ENCODE results near the gene SLC25A52.
"Not testable (repeated sequence)": the region's sequence is repeated elsewhere in the genome, so short reads cannot be mapped to it uniquely, and the experiment has no call there.

Gene SLC25A52

DNA sequence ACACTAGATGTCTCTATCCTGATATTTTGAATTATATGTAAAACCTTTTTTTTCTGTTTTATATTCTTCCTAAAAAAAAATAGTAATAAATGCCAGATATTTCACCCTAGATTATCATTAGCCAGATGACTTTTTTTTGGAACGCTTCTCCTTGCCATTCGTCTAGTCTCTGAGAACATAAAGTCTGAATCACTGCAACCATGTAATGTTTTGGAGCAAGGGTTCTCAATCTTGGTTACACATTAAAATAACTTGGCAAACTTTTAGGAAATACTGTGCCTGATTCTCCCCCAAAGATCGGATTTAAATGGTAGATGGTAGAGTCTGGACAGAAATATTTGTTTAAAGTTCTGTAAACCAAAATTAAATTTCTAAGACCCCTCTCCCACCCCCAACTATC, 21.0 kb downstream of the SLC25A52 start:
- DNase-seq: no peak

DNA sequence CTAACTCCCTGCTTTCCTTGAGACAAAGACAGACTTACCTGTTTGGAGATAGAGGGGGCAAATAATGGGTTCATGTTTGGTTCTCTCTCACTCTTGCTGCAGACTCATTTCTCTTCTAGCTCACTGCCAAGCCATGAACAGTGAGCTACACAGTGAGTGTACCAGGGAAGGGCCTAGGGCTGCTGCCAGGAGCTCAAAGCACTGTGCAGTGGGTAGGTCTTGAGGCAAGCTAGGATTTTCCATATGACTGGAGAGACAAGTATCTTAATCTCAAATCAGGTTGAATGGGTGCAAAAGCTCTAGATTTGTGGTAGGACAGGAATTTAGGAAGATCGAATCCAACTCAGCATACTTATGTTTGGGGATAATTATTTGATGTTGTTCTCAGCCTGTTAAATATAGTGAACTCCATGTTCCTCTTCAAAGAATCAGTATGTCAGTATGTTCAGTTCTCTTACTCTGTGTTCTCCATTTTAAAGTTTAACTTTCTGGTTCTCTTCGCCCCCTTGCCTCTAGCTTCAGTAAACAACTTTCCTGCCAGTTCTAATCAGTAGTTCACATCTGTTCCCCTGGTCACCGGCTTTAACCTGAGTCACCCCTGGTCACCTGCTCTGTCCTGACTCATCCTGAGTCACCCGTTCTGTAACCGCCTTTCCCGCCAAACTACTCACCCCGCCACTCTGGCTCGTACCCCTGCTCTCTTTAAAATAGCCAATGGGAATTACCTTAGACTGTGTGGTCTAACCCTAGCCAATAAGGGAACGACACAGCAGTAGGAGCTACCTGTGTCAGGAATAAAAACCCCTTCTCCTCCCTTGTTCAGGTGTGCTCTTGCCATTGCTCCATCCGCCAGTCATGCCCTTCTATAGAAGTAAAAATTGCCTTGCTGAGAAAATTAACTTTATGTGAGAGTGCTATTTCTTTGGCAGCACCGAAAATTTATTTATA, 21.9 kb downstream of the SLC25A52 start:
- DNase-seq: peak; percentile 91

DNA sequence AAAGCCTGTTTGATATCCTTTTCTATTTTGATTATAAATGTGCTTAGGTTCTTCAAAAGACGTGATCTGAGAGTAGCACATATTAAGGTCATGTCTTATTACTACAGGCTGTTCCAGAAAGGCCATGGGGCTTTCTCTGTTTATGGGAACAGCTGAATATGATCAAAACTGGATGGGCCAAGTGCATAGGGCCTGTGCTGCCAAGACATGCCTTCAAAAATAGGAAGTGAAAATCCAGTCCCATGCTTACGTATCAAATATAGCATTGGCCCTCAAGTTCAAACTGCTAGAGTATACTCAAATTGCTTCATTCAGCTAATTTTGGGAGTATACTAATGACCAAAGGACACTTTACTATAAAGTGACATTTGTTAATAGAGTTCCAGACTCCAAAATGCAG, 24.1 kb downstream of the SLC25A52 start:
- DNase-seq: no peak

DNA sequence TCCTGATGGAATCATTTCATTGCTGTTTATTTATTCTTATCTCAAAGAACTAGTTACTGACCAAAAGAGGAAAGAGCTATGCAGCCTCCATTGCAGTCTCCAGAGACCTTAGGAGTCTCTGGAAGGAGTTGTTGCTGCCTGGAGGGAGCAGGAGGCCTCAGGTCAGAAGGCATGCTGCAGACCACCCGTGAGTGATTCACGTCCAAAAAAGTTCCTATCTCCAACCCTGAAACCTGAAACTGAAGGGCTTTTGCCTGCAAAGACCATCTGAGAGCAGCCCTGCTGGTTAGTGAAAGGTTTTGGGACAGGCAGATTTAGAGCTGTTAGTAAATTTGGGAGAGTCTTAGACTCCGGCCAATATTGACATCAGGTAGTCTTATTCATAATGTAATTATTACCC, 29.1 kb downstream of the SLC25A52 start:
- DNase-seq: peak; percentile 68

DNA sequence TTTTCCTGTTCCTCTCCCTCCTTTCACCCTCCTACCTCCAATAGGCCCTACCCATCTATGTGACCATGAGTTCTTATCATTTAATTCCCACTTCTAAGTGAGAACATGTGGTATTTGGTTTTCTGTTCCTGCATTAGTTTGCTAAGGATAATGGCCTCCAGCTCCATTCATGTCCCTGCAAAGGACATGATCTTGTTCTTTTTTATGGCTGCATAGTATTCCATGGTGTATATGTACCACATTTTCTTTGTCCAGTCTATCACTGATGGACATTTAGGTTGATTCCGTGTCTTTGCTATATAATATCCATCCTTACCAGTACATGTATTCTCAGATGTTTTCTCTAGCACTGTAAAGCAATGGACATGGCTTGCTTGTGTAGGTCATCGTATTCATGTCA, 31.5 kb downstream of the SLC25A52 start:
- DNase-seq: not testable (repeated sequence)

DNA sequence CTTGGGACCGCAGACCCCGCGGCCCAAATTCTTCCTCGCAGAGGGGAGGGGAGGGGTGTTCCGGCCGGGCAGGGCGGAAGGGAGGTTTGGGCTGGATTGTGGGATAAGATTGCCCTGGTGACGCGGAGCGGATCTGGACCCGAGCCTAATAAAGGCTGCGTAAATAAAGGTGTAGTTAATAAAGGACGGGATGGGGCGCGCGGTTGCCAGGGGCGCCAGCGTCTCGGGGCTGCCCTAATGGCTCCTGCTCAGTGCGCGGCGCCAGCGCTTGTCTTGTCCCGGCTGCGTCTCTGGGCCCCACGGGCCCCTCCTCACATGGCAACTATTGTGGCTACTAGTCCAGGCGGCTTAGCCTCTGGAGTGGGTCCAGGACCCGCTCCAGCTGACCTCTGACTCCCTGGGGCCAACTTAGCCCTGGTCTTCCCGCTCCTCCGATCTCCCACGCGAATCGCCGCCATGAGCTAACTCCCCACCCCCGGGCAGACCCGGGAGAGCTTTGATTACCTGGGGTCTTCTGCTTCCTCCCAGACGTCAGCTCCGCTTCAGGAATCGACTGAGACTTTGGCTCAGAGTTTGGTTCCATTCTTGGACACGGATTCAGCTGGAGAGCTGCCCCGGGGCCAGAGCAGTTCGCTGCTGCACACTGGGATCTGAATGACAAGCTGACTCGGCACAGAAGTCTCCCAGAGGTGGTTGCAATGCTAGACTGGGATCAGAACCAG, 36.5 kb downstream of the SLC25A52 start:
- no peak for DNase-seq

DNA sequence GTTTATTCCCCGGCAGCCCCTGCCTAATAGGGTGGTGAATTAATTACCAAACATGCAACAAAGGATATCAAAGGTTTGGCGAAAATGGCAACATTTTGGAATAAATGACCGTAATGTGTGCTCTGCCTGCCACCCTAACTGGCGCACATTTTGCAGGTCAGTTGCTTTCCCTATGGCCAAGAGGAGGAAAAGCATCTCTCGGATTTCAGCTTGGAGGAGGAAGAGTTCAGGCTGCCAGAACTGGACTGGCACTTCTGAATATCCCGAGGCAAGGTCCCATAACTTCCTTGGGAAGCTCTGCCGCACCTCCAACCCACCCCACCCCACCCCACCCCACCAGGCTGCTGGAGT, 37.1 kb downstream of the SLC25A52 start:
- DNase-seq: no peak

DNA sequence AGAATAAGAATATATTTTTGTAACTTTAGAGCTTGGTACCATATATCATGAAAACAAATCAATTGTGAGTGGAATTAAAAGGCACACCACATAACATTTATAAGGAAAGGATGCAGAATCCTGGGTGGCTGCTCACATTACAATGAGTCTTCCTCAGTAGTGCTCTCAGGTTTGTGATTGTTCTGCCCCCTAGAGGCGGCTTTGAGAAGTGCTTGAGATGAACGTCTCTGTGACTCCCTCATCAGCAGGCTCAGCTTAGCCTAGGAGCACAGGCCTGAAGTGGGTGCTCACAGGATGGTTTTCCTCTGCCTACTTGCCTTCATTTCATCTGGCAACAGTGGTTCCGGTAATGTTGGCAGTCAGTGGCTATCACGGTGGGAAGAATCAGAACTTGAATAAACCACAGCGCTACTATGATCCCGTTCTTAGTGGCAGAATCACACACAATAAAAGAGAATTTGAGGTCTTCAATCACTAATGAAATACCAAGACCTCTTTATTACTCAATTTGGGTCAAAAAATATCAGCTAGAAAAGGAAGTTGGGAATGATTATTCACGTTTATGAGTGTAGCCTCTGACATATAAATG, 38.2 kb downstream of the SLC25A52 start:
- peak; percentile 86 for DNase-seq

DNA sequence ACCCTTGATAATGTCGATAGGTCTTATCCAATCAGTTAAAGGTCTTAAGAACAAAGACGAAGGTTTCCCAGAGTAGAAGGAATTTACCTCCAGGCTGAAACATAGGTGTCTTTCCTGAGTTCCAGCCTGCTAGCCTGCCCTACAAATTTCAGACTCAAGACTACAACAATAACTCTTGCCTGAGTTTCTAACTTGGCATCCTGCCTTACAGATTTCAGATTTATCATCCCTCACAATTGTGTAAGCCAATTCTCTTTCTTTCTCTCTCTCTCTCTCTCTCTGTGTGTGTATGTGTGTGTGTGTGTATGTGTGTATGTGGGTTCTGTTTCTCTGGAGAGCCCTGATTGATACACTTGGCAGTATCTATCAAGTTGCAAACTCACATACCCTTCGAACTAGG, 39.1 kb downstream of the SLC25A52 start:
- DNase-seq: no peak

DNA sequence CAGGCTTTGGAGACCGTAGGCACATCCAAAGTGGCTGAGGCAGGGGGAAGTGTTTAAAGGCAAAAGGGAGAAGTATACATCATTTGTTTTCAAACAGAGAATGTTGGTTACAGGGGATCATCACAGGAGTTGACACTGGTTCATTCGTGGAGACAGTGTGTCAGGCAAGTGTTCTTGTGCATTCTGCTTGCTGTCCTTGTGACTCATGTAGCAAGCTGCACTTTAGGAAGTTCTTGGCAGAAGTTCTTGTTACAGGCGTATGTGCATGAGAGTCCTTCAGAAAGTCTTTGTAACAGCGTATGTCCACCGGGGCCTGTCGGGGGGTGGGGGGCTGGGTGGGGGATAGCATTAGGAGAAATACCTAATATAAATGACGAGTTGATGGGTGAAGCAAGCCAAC, 39.8 kb downstream of the SLC25A52 start:
- no peak for DNase-seq

DNA sequence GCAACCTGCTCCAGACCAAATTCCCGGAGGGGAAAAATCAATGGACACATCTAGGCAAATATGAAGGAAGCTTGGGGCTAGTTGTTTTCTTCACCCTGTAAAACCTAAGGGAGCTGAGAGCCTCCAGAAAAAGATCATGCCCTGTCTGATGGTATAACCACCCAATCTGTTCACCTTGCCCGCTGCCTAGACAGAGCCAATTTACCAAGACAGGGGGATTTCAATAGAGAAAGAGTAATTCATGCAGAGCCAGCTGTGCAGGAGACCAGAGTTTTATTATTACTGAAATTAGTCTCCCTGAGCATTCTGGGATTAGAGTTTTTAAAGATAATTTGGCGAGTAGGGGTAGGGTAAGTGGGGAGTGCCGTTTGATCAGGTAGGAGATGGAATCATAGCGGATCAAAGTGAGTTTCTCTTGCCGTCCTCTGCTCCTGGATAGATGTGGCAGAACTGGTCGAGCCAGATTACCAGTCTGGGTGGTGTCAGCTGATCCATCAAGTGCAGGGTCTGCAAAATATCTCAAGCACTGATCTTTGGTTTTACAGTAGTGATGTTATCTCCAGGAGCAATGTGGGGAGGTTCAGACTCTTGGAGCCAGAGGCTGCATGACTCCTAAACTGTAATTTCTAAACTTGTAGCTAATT, 41.2 kb downstream of the SLC25A52 start:
- DNase-seq: peak; percentile 87

DNA sequence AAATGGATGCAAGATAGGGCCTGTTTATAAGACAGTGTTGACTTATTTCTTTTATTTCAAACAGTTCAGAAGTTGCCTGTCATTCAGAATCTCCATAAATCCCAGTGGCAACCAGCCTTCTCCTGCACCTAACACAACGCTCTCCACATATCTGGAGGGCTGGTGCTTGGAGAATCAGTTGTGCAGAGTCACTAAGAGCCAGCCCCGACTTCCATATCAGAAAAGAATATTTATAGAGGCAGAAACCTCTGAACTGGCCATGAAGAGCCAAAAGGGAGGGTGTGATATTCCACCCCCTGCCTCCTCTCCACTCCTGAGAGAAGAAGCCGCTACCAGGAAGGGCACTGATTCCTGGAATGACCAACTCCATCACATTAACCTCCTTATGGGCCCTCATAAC, 42.3 kb downstream of the SLC25A52 start:
- DNase-seq: no peak

DNA sequence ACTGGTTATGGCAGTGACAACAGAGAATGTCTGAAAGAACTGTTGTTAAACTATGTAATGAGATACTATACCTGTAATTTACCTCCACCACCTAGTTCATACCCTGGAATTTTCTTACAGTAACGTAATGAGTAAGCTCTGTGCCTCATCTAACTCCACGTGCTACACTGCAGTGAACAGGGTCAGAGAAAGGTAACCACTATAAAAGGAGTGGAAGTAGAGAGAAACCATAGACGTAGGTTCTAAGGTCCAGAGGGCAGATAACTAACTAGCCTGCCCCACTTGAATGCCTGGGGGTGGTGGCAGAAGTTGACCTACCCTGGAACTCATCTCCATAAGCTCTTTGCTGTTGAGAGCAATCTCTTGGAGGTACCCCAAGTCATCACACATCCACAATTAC, 44.3 kb downstream of the SLC25A52 start:
- DNase-seq: no peak

DNA sequence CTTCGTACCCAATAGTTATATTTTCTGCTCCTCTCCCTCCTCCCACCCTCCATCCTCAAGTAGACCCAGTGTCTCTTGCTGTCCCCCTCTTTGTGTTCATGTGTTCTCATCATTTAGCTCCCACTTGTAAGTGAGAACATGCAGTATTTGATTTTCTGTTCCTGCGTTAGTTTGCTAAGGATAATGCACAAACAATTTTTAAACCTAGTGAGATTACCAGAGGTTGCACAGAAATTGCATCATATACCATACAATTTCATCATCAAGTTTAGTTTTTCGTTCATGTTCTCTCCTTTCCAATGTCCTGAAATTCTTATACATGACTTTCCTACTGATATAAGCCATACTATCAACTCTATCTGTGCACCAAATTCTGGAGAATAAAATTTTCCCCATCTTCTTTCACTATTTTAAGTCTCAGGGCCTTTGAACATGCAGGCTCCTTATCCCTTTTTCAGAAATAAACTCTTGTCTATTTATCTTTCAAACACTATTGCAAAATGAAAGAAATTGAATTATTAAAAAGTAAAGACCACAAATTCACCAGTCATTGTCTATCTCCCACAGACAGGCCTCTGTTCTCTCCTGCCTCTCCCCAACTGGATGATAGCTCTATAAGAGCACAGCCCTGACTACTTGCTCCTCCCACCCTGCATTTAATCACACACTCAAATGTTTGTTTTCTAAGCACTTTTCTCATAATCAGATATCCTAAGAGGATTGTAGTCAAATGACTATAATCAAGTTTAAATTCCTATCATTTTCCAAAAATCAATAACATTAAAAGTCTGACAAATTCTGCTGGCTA, 49.1 kb downstream of the SLC25A52 start:
- DNase-seq: no peak

DNA sequence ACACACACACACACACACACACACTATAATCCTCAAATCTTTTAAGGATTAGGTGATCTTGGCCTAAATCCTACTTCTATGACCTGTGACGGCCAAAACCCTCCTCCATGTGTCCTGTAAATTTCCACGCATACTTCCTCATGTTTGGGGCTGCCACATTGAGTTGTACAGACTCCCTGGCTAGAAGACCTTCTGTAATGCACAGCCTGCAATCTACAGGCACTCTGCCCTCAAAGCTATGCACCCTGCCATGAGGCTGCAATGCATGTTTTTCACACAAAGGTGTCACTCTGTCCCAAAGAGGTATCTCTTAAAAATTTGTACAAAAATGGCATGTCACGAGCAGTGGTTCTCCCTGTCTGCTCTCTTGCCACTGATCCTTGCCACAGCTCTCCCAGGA, 49.9 kb downstream of the SLC25A52 start:
- DNase-seq: no peak
